ENCODE results near the gene ALG14.

ALG14 gene

GRCh38 chr1:95072532-95073419, at the start of gene ALG14:
ALG14 (minus strand) TSS chr1:95072951; CDS start chr1:95072898, 53 bp downstream.
- ChIA-PET CTCF (interaction anchor here (0.5 to 1.4 kb wide), 6 partner anchors 12 to 1031 kb away, joined by 3 to 11 read pairs (median 4); no protein-coding TSS in a partner anchor), POLR2A (interaction anchor here (0.6 to 2.2 kb wide), 16 partner anchors 9 to 168 kb away, joined by 3 to 23 read pairs (median 4); partner anchors contain the start of genes CNN3, RWDD3 and TLCD4)
- peak; percentile 95 for DNase-seq (ENCODE audit: extremely low spot score)
- TF ChIP-seq LEF1 (IDR thresholded peaks at IDR 0.05; ENCODE audit: borderline replicate concordance) (no peak), FOXM1 (IDR thresholded peaks at IDR 0.05; ENCODE audit: borderline replicate concordance) (no peak), SP1 (IDR thresholded peaks at IDR 0.05) (no peak), PKNOX1 (IDR thresholded peaks at IDR 0.05) (0 out of 2 replicates have a peak, but pooled peaks have one; percentile 35), BHLHE40 (IDR thresholded peaks at IDR 0.05; ENCODE audit: borderline replicate concordance) (no peak), TARDBP (IDR thresholded peaks at IDR 0.05) (no peak), HDGF (IDR thresholded peaks at IDR 0.05; ENCODE audit: borderline replicate concordance) (no peak), FOXA1 (IDR thresholded peaks at IDR 0.05) (no peak), ELF4 (IDR thresholded peaks at IDR 0.05) (peak; percentile 83), CTBP1 (IDR thresholded peaks at IDR 0.05; ENCODE audit: borderline replicate concordance) (no peak), L3MBTL2 (conservative IDR thresholded peaks at IDR 0.05) (peak; percentile 51), FOXK2 (IDR thresholded peaks at IDR 0.05) (no peak), ZNF384 (IDR thresholded peaks at IDR 0.05) (no peak), SUZ12 (IDR thresholded peaks at IDR 0.05) (peak; percentile 67), NFRKB (IDR thresholded peaks at IDR 0.05) (no peak), ARNT (IDR thresholded peaks at IDR 0.05) (no peak)

- ChIA-PET POLR2A (interaction anchor here (1.8 kb wide), 1 partner anchor 112 kb away, joined by 5 read pairs; the partner anchor contains the start of gene RWDD3), CTCF (no interaction called here)
- TF ChIP-seq FOXM1 (IDR thresholded peaks at IDR 0.05; ENCODE audit: borderline replicate concordance), result no peak
- no peak for TF ChIP-seq ARNT (IDR thresholded peaks at IDR 0.05)
- no peak for TF ChIP-seq FOXK2 (IDR thresholded peaks at IDR 0.05)
- no peak for TF ChIP-seq ELF4 (IDR thresholded peaks at IDR 0.05)
- no peak for TF ChIP-seq SP1 (IDR thresholded peaks at IDR 0.05)
- no peak for TF ChIP-seq BHLHE40 (IDR thresholded peaks at IDR 0.05; ENCODE audit: borderline replicate concordance)
- TF ChIP-seq NFRKB (IDR thresholded peaks at IDR 0.05), result no peak
- TF ChIP-seq L3MBTL2 (conservative IDR thresholded peaks at IDR 0.05), result no peak
- DNase-seq (ENCODE audit: extremely low spot score), result no peak
Measured at GRCh38 chr1:95122151-95122697, 49.5 kb upstream of the ALG14 start.

GRCh38 chr1:95119273-95119672, 46.5 kb upstream of the ALG14 start:
- TF ChIP-seq SP1 (IDR thresholded peaks at IDR 0.05) (no peak), CTBP1 (IDR thresholded peaks at IDR 0.05; ENCODE audit: borderline replicate concordance) (no peak), ARNT (IDR thresholded peaks at IDR 0.05) (no peak), ZNF384 (IDR thresholded peaks at IDR 0.05) (no peak), SUZ12 (IDR thresholded peaks at IDR 0.05) (no peak), PKNOX1 (IDR thresholded peaks at IDR 0.05) (no peak), FOXK2 (IDR thresholded peaks at IDR 0.05) (no peak), LEF1 (IDR thresholded peaks at IDR 0.05; ENCODE audit: borderline replicate concordance) (no peak)
- ChIA-PET CTCF (interaction anchor here (2.3 kb wide), 1 partner anchor 115 kb away, joined by 11 read pairs; the partner anchor contains the start of gene RWDD3), POLR2A (interaction anchor here (0.6 to 2.9 kb wide), 2 partner anchors 60 to 114 kb away, joined by 3 to 13 read pairs; partner anchors contain the start of gene RWDD3)
- DNase-seq (ENCODE audit: extremely low spot score), result no peak

- TF ChIP-seq SUZ12 (IDR thresholded peaks at IDR 0.05), result no peak
- no peak for TF ChIP-seq FOXK2 (IDR thresholded peaks at IDR 0.05)
- TF ChIP-seq TARDBP (IDR thresholded peaks at IDR 0.05), result no peak
- TF ChIP-seq LEF1 (IDR thresholded peaks at IDR 0.05; ENCODE audit: borderline replicate concordance), result no peak
- no peak for TF ChIP-seq L3MBTL2 (conservative IDR thresholded peaks at IDR 0.05)
- TF ChIP-seq NFRKB (IDR thresholded peaks at IDR 0.05), result no peak
- no peak for TF ChIP-seq ZNF384 (IDR thresholded peaks at IDR 0.05)
- no peak for TF ChIP-seq FOXA1 (IDR thresholded peaks at IDR 0.05)
- no peak for TF ChIP-seq HDGF (IDR thresholded peaks at IDR 0.05; ENCODE audit: borderline replicate concordance)
- no peak for TF ChIP-seq SP1 (IDR thresholded peaks at IDR 0.05)
- no peak for TF ChIP-seq FOXM1 (IDR thresholded peaks at IDR 0.05; ENCODE audit: borderline replicate concordance)
- no peak for TF ChIP-seq ARNT (IDR thresholded peaks at IDR 0.05)
- no peak for TF ChIP-seq CTBP1 (IDR thresholded peaks at IDR 0.05; ENCODE audit: borderline replicate concordance)
- no peak for TF ChIP-seq BHLHE40 (IDR thresholded peaks at IDR 0.05; ENCODE audit: borderline replicate concordance)
- TF ChIP-seq PKNOX1 (IDR thresholded peaks at IDR 0.05), result no peak
- TF ChIP-seq ELF4 (IDR thresholded peaks at IDR 0.05), result no peak
- DNase-seq (ENCODE audit: extremely low spot score), result no peak
- ChIA-PET POLR2A (interaction anchor here (2.9 kb wide), 1 partner anchor 115 kb away, joined by 13 read pairs; the partner anchor contains the start of gene RWDD3), CTCF (interaction anchor here (0.7 to 2.3 kb wide), 4 partner anchors 32 to 115 kb away, joined by 4 to 11 read pairs (median 6); partner anchors contain the start of gene RWDD3)
Measured at GRCh38 chr1:95118710-95119109, 46.0 kb upstream of the ALG14 start.

GRCh38 chr1:95118067-95118499, 45.3 kb upstream of the ALG14 start:
- no peak for DNase-seq (ENCODE audit: extremely low spot score)
- TF ChIP-seq TARDBP (IDR thresholded peaks at IDR 0.05) (no peak), LEF1 (IDR thresholded peaks at IDR 0.05; ENCODE audit: borderline replicate concordance) (no peak), FOXM1 (IDR thresholded peaks at IDR 0.05; ENCODE audit: borderline replicate concordance) (no peak), FOXA1 (IDR thresholded peaks at IDR 0.05) (no peak), BHLHE40 (IDR thresholded peaks at IDR 0.05; ENCODE audit: borderline replicate concordance) (no peak), ZNF384 (IDR thresholded peaks at IDR 0.05) (no peak)
- CTCF ChIA-PET, result interaction anchor here (0.7 to 2.3 kb wide), 7 partner anchors 10 to 263 kb away, joined by 3 to 11 read pairs (median 4); partner anchors contain the start of gene RWDD3
- POLR2A ChIA-PET, result interaction anchor here (1.2 to 3.3 kb wide), 5 partner anchors 10 to 116 kb away, joined by 3 to 21 read pairs (median 6); partner anchors contain the start of genes ALG14 and RWDD3
